Measurements from ENCODE around the gene CCDC73.
"Not testable (repeated sequence)": the region's sequence is repeated elsewhere in the genome, so short reads cannot be mapped to it uniquely, and the experiment has no call there.

The CCDC73 gene

DNA sequence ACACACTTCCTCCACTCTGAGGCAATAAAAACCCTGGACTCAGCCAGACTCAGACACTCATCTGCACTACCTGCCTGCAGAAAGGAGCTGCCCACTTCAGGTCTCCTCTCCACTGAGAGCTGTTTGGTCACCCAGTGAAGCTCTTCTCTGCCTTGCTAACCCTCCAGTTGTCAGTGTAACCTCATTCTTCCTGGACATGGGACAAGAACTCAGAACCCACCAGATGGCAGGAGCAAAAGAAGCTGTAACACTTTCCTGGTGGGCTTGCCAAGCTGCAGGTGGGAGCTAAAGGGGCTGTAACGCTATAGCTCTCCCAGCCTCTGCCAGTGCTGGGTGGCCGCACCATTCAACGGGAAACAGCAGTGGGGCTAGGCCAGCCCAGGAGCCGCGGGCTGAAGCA lies 89.7 kb downstream of the CCDC73 start:
- no peak for DNase-seq

DNA sequence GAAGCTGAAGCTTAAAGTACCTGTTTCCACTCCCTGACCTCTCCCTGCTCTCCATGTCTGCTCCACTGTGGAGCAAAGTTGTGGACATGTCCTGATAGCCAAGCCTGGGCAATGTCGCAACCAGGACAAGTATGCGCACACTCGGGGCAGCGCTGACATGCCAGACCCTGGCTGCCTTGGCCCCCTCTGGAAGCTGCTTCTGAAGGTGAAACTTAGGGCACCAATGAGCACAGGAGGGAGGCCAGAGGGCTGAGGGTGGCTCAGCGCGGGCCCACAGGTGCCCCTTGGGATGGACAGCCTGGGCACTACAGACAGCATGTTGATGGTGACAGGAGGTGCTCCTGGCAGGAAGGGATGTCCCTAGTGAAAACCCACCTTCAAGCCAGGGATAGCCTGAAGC lies 90.2 kb downstream of the CCDC73 start:
- DNase-seq = no peak

DNA sequence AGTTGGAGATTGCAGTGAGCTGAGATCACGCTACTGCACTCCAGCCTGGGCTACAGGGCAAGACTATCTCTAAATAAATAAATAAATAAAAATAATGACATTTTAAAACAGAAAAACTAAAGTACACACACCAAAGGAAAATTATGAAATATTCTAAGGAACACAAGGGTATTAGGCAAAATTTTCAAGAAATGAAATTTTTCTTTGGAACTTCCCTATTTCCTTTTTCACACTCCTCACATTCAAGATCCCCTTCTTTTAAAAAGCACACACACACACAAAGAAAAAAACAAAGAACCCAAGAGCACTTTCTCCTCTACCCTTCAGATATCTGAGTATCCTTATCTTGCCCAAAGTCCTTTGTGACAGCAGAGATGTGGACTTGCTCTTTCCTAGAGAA lies 92.8 kb downstream of the CCDC73 start:
- no peak for DNase-seq

DNA sequence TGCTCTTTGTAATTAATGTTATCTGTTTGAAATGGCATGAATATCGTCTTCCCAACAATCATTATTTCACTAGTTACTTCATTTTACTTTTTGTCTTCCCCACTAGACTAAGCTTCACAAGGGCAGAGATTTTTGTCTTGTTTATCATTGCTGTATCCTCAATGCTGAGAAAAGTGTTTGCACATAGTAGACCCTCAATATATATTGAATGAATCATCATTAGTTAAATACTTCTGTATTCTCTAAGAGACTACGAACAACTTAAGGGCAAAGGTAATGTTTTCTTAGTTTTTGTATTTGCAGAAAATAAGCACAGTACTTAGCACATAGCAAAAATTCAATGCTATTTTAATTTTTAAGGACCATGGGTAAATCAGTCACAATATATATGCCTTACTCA lies 95.9 kb downstream of the CCDC73 start:
- DNase-seq = no peak

DNA sequence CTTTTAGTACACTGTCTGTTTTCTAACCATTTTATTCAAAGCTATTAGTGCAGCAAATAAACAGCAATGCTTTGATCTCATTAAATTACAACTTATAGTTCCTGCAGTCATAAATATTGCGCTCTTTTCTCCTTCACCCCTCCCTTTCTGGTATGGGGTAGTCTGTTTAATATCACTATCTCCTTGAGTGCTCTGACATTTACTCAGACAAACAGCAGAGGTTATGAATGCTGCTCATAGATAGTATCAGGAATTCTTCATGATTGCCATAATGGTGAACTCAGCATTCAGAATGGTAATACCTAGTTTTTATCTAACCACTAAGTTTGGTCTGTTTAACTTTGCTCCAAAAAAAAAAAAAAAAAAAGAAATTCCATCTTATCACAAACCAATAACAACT lies 123.4 kb downstream of the CCDC73 start:
- no peak for DNase-seq

DNA sequence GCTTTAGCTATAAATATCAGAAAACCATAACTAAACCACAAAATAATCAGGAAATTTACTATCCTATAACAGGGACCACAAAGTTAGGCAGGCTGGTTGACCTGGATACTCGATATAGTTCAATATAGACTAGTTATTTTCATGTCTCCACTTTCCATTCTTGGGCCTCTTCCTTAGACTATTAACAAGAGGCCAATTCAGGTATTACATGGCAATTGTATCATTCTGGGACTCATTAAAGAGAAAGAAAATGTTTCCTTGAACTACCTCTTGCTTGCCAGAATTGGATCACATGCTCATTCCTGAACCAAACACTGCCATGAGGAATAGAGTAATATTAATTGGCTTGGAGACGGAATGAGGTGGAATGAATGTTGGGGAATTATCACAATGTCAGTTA lies 134.8 kb downstream of the CCDC73 start:
- DNase-seq = no peak

DNA sequence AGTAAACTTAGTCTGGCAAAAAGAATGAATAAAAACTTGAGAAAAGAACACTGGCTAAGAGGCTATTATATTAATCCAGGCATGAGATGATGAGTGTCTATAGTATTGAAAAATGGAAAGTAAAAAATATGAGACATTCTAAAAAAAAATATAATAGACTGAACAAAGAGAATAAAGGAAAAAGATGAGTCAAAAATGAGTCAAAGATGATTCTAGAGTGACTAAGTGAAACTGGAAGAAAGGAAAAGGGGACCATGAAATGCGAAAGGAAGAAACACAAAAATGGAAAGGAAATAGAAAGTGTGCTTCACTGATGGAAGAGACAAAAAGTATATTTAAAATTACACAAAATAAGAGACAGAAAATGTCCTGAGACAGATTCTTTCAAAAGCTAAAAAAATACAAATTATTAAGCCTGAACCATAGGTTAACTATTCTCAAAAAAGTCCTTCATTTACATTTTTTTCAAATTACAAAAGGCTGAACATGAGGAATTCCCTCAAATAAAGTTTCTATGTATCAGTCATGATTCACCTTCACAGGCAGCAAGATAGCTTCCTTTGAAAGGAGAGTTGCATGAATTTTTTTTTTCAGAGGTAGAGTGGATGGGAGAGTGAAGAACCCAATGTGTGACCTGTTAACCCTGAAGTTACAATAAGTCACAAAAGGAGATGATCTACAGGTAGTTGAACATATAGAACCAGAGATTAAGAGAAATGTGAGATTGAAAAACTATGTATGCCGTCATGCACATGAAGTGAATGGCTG lies 135.6 kb downstream of the CCDC73 start:
- no peak for DNase-seq

DNA sequence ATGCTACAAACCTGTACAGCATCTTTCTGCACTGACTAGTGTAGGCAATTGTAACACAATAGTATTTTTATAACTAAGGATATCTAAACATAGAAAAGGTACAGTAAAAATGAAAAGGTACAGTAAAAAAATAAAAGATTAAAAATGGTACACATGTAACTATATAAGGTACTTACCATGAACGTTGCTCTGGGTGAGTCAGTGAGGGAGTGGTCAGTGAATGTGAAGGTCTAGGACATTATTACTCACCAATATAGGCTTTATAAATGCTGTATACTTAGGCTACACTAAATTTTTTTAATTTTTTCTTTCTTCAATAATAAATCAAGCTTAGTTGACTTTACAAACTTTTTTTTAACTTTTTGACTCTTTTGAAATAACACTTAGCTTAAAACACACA lies 150.9 kb downstream of the CCDC73 start:
- no peak for DNase-seq

DNA sequence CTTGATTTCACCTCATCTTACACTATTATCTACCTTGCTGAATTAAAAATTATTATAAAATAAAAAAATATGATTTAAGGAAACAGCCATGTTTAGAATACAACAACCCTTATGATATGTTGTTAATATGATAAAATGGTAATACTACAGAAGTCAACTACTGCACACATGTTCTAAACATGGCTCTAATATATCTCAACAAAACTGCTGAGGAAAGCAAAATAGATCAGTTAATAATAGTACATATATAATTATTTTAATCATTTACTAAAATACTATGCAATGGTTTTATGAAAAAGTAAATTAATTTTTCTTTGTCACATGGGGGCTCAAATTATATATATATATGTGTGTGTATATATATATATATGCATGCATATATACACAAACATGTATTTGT lies 153.1 kb downstream of the CCDC73 start:
- no peak for DNase-seq

DNA sequence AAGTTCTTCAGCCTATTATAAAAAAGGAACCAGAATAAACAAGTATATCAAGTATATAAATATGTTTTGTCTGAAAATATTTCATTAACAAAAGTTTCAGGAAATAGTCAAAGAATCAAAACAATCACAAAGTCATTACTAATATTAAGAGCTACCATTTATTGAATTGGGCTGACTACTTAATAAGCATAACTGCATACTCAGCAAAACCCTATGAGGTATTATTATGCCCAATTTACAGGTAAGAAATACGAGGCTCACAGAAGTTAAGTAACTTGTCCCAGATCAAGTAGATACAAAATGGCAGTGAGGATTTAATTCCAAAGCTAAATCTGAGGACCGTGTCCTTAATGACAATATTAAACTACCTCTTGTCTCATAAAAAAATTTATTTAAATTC lies 158.6 kb downstream of the CCDC73 start:
- DNase-seq = no peak

DNA sequence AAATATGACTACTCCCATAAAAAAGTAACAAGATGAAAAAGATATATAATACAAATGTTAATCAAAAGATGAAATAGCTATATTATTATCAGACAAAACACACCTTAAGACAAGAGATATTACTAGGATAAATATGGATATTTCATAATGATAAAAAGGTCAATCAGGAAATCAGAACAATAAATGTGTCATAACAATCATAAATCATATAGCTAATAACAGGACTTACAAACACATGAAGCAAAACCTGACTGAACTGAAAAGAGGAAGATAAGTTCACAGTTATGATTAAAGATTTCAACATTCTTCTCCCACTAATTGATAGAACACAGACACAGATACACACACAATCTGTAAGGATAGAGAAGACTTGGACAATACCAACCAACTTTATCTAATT lies 163.6 kb downstream of the CCDC73 start:
- no peak for DNase-seq

DNA sequence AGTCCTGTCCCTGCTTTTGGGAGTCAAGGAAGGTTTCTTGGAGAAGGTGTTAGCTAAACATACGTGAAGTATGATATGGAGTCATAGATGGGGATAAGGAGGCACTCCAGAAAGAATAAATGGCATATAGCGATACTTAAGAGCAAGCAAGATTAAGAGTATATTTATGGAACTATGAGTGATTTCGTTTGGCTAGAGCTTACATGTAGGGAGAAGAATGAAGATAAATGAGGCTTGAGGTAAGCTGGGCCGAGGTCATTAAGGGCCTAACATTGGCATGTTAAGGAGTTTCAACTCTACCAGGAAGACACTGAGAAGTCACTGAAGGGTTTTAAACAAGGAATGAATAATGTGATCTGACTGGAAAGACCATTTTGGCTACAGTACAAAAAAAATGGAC lies 177.6 kb downstream of the CCDC73 start:
- DNase-seq = no peak

DNA sequence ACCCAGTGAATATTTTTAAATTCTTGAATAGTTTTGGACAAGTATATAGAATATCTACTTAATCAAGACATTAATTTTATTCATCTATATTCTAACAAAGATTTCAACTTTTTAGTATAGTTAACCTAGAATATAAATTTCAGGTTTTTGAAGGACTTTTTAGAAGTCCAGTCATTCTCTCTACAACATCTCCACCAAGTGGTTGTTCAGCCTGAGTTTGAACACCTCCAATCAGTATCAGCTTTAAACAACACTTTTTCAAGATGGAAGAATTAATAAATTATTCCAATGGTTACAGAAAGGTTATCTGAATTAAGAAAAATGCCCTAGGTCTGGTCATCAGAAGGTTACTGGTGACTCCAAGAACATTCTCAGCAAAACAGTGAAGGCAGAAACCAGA lies 179.0 kb downstream of the CCDC73 start:
- DNase-seq = no peak

DNA sequence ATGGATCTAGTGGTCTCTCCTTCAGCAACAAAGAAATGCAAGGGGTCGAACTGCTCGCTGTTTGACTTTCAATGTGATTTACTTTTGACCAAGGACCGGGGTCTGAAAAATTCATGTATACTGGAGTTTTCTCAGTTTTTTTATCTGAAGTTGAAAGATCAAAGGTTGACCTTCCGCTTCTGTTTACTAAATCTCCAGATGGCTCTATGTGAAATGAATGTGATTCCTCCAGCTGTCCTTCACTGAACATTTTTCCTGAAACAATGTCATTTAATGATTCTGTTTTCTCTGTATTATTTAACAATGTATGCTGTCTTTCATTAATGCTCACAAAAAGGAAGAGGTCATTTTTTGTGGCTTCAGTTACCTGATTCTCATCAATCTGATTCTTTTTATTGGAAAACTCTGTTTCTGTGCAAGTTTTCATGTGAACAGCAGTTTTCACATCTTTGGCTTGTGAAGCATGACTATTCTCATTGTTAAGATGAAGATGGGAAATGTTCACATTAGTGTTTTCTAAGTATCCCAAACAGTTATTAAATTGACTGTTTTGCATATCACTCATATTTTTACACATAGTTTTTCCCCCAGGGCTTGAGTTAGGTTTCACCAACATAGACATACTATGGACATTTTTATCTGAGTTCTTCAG lies 180.8 kb downstream of the CCDC73 start:
- no peak for DNase-seq

DNA sequence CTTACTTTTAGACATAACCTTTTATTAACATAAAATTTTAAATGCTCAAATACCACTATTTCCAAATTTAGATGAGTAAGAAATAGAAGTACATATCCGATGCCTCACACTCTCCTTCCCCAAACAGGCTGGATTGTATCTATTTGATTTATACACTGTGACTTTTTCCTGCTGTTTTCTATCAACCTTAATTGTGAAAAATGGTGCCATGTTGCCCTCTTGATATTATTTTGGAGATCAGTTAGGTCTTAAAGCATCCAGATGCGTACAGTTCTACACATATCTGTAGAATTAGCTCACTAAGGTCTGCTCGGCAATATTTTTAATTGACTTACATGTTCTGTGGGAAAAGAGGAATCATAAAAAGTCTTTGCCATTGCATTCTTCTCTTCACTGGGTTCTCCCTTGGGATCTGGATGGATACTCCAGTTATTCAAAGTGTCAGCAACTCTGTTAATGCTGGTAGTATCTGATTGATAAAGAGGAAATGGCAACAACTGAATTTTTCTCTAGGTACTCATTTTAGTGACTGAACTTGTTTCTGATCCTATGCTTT lies 183.6 kb downstream of the CCDC73 start:
- DNase-seq = no peak

DNA sequence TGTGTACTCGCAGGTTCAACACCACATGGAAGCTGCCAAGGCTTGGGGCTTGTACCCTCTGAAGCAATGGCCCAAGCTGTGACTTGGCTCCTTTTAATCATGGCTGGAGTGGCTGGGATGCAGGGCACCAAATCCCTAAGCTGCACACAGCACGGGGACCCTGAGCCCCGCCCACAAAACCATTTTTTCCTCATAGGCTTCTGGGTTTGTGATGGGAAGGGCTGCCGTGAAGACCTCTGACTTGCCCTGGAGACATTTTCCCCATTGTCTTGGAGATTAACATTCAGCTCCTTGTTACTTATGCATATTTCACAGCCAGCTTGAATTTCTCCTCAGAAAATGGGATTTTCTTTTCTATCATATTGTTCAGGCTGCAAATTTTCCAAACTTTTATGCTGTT lies 185.6 kb downstream of the CCDC73 start:
- not testable (repeated sequence) for DNase-seq

DNA sequence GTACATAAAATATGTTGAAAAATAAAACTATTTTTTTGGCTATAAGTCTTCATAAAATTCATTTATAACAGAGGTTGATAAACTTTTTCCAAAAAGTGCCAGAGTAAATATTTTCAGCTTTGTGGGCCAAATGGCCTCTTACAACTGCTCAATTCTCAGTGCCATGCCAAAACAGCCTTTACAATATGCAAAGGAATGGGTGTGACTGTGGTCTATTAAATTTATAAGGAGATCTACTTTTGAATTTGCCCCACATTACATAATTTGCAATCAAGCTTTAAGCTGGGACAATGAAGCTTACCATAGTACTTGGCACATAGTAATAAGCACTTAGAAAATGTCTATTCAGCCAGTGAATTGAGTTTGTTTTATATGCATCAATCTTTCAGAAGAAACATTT lies 188.2 kb downstream of the CCDC73 start:
- DNase-seq = no peak

DNA sequence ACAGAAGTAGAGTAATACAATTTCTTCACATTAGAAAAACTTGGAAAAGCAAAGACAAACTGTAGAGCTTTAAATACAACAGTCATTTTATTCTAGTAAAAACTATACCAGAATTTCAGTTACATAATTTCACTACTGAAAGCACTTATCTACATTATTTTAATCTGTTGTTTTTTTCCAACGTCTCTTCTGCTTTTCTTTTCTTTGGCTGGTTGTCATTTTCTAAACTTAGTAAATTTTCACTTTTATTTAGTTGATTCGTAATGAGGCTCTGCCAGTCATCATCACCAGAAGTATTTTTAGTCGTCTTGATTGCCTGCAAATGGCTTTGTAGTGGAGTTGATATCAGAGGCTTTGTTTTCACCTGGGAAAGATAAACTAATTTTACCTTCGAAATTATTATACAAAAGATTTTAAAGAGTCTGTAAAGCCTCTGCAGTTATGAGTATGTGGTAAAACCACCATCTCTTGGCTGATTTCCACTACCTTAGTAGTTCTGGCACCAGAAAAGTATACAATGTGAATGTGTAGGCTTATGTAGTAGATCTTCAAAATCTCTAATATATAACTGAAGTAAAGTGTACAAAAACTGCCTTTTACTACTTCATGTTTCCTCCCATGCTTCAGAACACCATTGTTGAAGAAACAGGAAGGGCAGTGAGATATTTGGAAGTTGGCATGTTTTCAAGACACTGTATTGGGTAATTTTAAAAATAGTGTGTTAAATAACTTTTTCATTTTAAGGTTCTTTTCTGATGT lies 191.6 kb downstream of the CCDC73 start:
- no peak for DNase-seq

DNA sequence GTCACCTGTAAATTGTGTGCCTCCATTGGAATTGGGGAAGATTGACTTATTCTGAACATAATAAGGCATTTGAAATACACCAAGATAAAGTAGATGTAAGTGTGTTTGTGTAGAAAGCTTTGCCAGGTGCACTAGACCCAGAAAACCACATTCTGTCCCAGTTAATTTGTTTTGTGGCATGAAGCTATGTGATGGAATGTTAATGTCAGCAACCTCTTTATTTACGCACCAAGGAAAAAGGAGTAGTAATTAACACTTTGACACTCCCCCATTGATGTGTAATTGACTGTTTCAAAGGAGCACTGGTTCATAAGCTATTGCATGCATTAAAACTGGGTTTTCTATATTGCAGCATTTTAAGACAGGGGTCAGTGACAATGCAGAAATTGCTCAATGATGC lies 196.5 kb downstream of the CCDC73 start:
- no peak for DNase-seq

DNA sequence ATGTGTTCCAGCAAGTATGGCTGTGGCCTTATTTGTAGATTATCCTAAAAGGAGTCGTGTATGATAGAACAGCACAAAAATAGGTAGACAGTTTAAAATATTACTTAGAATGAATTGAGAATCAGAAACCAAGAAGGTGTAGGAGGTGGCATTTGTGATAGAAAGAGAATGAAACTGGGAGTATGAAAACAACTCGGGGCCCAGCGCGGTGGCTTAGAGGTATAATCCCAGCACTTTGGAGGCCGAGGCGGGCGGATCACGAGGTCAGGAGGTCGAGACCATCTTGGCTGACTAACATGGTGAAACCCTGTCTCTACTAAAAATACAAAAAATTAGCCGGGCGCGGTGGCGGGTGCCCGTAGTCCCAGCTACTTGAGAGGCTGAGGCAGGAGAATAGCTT lies 198.3 kb downstream of the CCDC73 start:
- not testable (repeated sequence) for DNase-seq

DNA sequence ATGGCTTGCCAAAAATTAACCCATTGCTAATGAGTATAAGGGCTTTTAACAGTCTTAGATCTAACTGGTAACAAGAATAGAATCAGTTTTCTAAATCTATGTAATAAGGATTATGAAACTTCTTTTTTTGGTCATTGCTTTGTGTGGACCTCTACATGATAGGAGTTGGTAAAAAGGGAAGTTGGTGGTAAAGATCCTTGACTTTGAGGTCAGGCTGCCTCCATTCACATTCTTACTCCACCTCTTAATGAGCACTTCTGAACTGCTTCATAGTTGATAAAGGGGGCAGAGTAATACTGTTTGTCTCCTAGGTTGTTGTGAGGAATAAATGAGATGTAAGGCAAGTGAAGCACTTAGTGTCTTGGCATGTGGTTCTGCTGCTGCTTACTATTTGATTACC lies 200.2 kb downstream of the CCDC73 start:
- DNase-seq = no peak

DNA sequence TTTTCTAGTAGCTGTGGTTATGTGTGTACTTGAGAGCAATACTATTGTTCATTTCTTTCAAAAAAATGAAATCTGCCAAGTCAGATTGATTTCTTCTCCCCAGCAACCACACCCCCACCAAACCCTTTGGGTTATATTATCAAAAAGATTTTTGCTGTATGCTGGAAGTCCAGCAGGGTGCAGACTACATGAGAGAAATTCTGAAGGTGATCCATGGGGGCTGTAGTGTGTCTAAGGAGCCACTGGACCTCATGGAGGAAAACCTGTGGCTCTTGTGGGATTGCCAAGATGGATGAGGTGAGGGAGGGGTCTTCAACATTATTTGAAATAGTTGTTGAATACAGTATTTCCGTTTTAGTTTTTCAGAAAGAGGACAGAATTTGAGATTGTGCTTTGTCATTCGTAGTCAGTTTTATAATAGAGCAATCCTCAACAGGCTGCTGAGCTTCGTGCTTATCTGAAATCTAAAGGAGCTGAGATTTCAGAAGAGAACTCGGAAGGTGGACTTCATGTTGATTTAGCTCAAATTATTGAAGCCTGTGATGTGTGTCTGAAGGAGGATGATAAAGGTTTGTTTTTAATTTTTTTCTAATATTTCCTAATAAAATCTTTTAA lies 207.8 kb downstream of the CCDC73 start:
- no peak for DNase-seq

DNA sequence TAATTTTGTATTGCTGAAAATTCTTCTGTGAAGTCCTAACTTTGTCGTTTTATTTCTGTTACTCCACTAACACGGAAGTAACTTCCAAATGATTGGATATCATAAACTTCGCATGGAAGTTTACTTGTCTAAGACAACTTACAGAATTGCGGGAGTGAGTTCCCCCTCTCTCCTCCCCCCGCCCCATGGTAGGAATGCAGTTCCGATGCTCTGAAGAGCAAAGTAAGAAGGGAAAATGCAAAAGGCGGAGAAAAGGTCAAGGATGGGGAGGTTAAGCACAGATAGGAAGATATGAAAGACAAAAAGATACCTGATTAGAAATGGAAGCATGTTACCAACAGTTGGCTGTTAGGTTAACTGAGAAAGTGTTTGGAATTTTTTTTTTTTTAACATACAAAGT lies 209.5 kb downstream of the CCDC73 start:
- no peak for DNase-seq
